22Rv1 (cell line): ENCODE measurements around the gene CFAP251.

Experiments
- CTCF ChIP-seq: fragments of 450-650 bp; IDR thresholded peaks from 2 replicates; pipeline ENCODE4 v1.5.1; 2017; ENCODE audit warnings: mild to moderate bottlenecking
- ZFX ChIP-seq: fragments of 450-650 bp; IDR thresholded peaks from 2 replicates; pipeline ENCODE4 v1.6.1; 2017; ENCODE audit warnings: antibody characterized with exemption, borderline replicate concordance

- TF ChIP-seq ZFX, result no peak
- TF ChIP-seq CTCF, result no peak
Measured at GRCh38 chr12:122003651-122004611, 85.5 kb downstream of the CFAP251 start.
